ENCODE data around the gene SEMA3E. TPM values are rescaled to one million over a fixed set of nuclear protein-coding genes. Genes with fewer than 3 reads are reported as not detected.

The SEMA3E gene
- total RNA-seq, 1 donor from 2014 or later = 4.6 TPM

GRCh38 chr7:83362871-83363550, 285.9 kb downstream of the SEMA3E start:
- Histone ChIP-seq H3K4me3 (ENCODE audit: insufficient read depth, low read depth, low read length) (no peak overlapping the region), H2AFZ (ENCODE audit: low read depth, low read length) (no peak overlapping the region), H3K27me3 (ENCODE audit: insufficient read depth, low read length) (no peaks in the 10 kb centered on the region), H4K20me1 (ENCODE audit: insufficient read depth, low read length) (no peaks in the 10 kb centered on the region), H3K4me1 (ENCODE audit: insufficient read depth, low read length) (no peaks in the 10 kb centered on the region), H3K27ac (ENCODE audit: low read depth, low read length) (no peak overlapping the region), H3K9ac (ENCODE audit: low read length) (no peak overlapping the region), H3K4me2 (ENCODE audit: low read length) (no peak overlapping the region), H3K9me3 (ENCODE audit: insufficient read depth, low read depth, low read length) (no peaks in the 10 kb centered on the region), H3K79me2 (ENCODE audit: insufficient read depth, low read length) (no peaks in the 10 kb centered on the region), H3K36me3 (ENCODE audit: insufficient read depth, low read length) (no peaks in the 10 kb centered on the region)
- Mint-ChIP-seq H3K4me1 (ENCODE audit: low read depth, unreplicated experiment) (no peaks in the 10 kb centered on the region), H3K4me3 (ENCODE audit: unreplicated experiment) (no peak overlapping the region), H3K27ac (ENCODE audit: unreplicated experiment) (no peak overlapping the region), H3K27me3 (ENCODE audit: low read depth, unreplicated experiment) (no peaks in the 10 kb centered on the region), H3K36me3 (ENCODE audit: low read depth, unreplicated experiment) (no peaks in the 10 kb centered on the region), H3K9me3 (ENCODE audit: unreplicated experiment) (no peaks in the 10 kb centered on the region)
- DNase-seq (ENCODE audit: low read depth) (peak; percentile 18), FAIRE-seq (no peak)
- TF ChIP-seq EZH2 (IDR thresholded peaks at IDR 0.05; ENCODE audit: insufficient read depth, low read length) = no peak
- TF ChIP-seq, protein P1, sequence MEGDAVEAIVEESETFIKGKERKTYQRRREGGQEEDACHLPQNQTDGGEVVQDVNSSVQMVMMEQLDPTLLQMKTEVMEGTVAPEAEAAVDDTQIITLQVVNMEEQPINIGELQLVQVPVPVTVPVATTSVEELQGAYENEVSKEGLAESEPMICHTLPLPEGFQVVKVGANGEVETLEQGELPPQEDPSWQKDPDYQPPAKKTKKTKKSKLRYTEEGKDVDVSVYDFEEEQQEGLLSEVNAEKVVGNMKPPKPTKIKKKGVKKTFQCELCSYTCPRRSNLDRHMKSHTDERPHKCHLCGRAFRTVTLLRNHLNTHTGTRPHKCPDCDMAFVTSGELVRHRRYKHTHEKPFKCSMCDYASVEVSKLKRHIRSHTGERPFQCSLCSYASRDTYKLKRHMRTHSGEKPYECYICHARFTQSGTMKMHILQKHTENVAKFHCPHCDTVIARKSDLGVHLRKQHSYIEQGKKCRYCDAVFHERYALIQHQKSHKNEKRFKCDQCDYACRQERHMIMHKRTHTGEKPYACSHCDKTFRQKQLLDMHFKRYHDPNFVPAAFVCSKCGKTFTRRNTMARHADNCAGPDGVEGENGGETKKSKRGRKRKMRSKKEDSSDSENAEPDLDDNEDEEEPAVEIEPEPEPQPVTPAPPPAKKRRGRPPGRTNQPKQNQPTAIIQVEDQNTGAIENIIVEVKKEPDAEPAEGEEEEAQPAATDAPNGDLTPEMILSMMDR (IDR thresholded peaks at IDR 0.05; ENCODE audit: insufficient read depth, low read depth, low read length) = no peak

DNA sequence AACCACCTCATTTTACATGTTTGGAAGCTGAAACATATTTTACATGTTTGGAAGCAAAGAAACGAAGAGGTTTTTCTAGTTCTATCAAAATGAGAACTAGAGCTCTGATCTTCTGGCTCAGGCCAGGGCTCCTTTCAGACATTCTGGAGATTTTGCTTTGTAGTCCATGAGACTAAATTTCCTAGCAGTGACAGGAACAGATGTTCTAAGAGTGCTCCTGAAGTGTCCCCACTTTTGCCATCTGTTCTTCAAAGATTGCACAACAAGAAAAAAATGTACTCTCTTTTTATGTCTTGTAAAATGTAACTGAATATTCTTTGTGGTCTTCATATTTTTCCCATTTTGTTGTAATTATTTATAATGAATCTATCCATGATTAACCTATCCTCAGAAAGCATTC, 289.8 kb downstream of the SEMA3E start:
- TF ChIP-seq EZH2 (IDR thresholded peaks at IDR 0.05; ENCODE audit: insufficient read depth, low read length) = no peak
- TF ChIP-seq, protein P1 (IDR thresholded peaks at IDR 0.05; ENCODE audit: insufficient read depth, low read depth, low read length) = no peak
- no peaks in the 10 kb centered on the region for H4K20me1 ChIP-seq (ENCODE audit: insufficient read depth, low read length)
- H3K4me1 ChIP-seq (ENCODE audit: insufficient read depth, low read length) = no peaks in the 10 kb centered on the region
- no peaks in the 10 kb centered on the region for H3K9me3 ChIP-seq (ENCODE audit: insufficient read depth, low read depth, low read length)
- no peaks in the 10 kb centered on the region for H3K79me2 ChIP-seq (ENCODE audit: insufficient read depth, low read length)
- no peak overlapping the region for H2AFZ ChIP-seq (ENCODE audit: low read depth, low read length)
- Mint-ChIP-seq H3K27ac (ENCODE audit: unreplicated experiment) (no peak overlapping the region), H3K36me3 (ENCODE audit: low read depth, unreplicated experiment) (no peaks in the 10 kb centered on the region), H3K27me3 (ENCODE audit: low read depth, unreplicated experiment) (no peaks in the 10 kb centered on the region), H3K9me3 (ENCODE audit: unreplicated experiment) (no peaks in the 10 kb centered on the region), H3K4me1 (ENCODE audit: low read depth, unreplicated experiment) (no peaks in the 10 kb centered on the region), H3K4me3 (ENCODE audit: unreplicated experiment) (no peak overlapping the region)
- H3K9ac ChIP-seq (ENCODE audit: low read length) = no peak overlapping the region
- H3K27me3 ChIP-seq (ENCODE audit: insufficient read depth, low read length) = no peaks in the 10 kb centered on the region
- DNase-seq (ENCODE audit: low read depth) = no peak
- no peak for FAIRE-seq
- no peak overlapping the region for H3K4me3 ChIP-seq (ENCODE audit: insufficient read depth, low read depth, low read length)
- no peak overlapping the region for H3K4me2 ChIP-seq (ENCODE audit: low read length)
- H3K27ac ChIP-seq (ENCODE audit: low read depth, low read length) = no peak overlapping the region
- no peaks in the 10 kb centered on the region for H3K36me3 ChIP-seq (ENCODE audit: insufficient read depth, low read length)

DNA sequence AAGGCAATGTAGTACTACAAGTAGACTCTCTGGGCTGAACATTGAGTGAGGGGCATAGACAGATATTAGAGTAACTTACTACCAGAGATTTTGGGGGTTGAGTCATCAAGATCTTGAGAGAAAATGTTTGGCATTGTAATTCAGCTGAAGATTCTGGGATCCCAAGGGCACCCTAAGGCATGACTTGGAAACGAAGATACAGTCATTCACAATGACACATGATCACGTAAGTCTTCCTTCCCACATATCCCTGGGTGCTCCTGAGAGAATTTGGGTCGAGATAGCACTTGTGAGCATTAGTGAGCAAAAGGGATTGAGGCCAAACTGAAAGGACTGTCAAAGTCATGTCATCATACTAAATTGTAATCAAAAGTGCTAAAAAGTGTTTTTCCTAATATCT, 293.8 kb downstream of the SEMA3E start:
- H2AFZ ChIP-seq (ENCODE audit: low read depth, low read length) = no peak overlapping the region

More for the DNA sequence above, 293.8 kb downstream of the SEMA3E start:
- Histone ChIP-seq H3K9ac (ENCODE audit: low read length) (no peak overlapping the region), H3K27ac (ENCODE audit: low read depth, low read length) (no peak overlapping the region), H3K4me2 (ENCODE audit: low read length) (no peak overlapping the region), H3K9me3 (ENCODE audit: insufficient read depth, low read depth, low read length) (no peaks in the 10 kb centered on the region), H3K79me2 (ENCODE audit: insufficient read depth, low read length) (no peaks in the 10 kb centered on the region), H3K36me3 (ENCODE audit: insufficient read depth, low read length) (no peaks in the 10 kb centered on the region), H4K20me1 (ENCODE audit: insufficient read depth, low read length) (no peaks in the 10 kb centered on the region), H3K27me3 (ENCODE audit: insufficient read depth, low read length) (no peaks in the 10 kb centered on the region), H3K4me3 (ENCODE audit: insufficient read depth, low read depth, low read length) (no peak overlapping the region), H3K4me1 (ENCODE audit: insufficient read depth, low read length) (no peaks in the 10 kb centered on the region)
- Mint-ChIP-seq H3K27me3 (ENCODE audit: low read depth, unreplicated experiment) (no peaks in the 10 kb centered on the region), H3K9me3 (ENCODE audit: unreplicated experiment) (no peaks in the 10 kb centered on the region), H3K4me1 (ENCODE audit: low read depth, unreplicated experiment) (no peaks in the 10 kb centered on the region), H3K27ac (ENCODE audit: unreplicated experiment) (no peak overlapping the region), H3K36me3 (ENCODE audit: low read depth, unreplicated experiment) (no peaks in the 10 kb centered on the region), H3K4me3 (ENCODE audit: unreplicated experiment) (no peak overlapping the region)
- FAIRE-seq = no peak
- TF ChIP-seq, protein P1 (IDR thresholded peaks at IDR 0.05; ENCODE audit: insufficient read depth, low read depth, low read length) = no peak
- TF ChIP-seq EZH2 (IDR thresholded peaks at IDR 0.05; ENCODE audit: insufficient read depth, low read length) = no peak
- DNase-seq (ENCODE audit: low read depth) = no peak

All from astrocyte (in vitro differentiated cells and primary cell).